Iris pigment epithelial cell (primary cell): Measurements from ENCODE around the gene NR2C2.

Experiments
- DNase-seq: peaks from one replicate; pipeline ENCODE4 v3.0.0-alpha.2; 2011; ENCODE audit warnings: low read depth

Gene NR2C2

GRCh38 chr3:14921811-14922705 is 25.3 kb upstream of the NR2C2 start:
- DNase-seq: peak; percentile 6

GRCh38 chr3:14922863-14923262 is 24.5 kb upstream of the NR2C2 start:
- DNase-seq: no peak

- no peak for DNase-seq
These were observed 23.9 kb upstream of the NR2C2 start for GRCh38 chr3:14923476-14923875.

GRCh38 chr3:14925729-14926591 is 21.4 kb upstream of the NR2C2 start:
- peak; percentile 73 for DNase-seq

- no peak for DNase-seq
These were observed 20.8 kb upstream of the NR2C2 start for GRCh38 chr3:14926592-14926991.

GRCh38 chr3:14927308-14927707 is 20.1 kb upstream of the NR2C2 start:
- DNase-seq: no peak

GRCh38 chr3:14929310-14930074 is 17.9 kb upstream of the NR2C2 start:
- DNase-seq: no peak

GRCh38 chr3:14933820-14934425 is 13.5 kb upstream of the NR2C2 start:
- no peak for DNase-seq

GRCh38 chr3:14935592-14936345 is 11.6 kb upstream of the NR2C2 start:
- no peak for DNase-seq

GRCh38 chr3:14938954-14939353 is 8.4 kb upstream of the NR2C2 start:
- DNase-seq: no peak

GRCh38 chr3:14941871-14942270 is 5.5 kb upstream of the NR2C2 start:
- no peak for DNase-seq

- DNase-seq: no peak
These were observed 4.3 kb upstream of the NR2C2 start for GRCh38 chr3:14943042-14943441.

GRCh38 chr3:14946236-14946635 is 1.1 kb upstream of the NR2C2 start:
- DNase-seq: no peak

- no peak for DNase-seq
These were observed 664 bp upstream of the NR2C2 start for GRCh38 chr3:14946739-14947099.

- DNase-seq: peak; percentile 95
These were observed 664 bp downstream of the NR2C2 start for GRCh38 chr3:14947886-14948608.

GRCh38 chr3:14948609-14949038 is 1.2 kb downstream of the NR2C2 start:
- peak; percentile 22 for DNase-seq

- DNase-seq: no peak
These were observed 1.7 kb downstream of the NR2C2 start for GRCh38 chr3:14949126-14949525.

- no peak for DNase-seq
These were observed 2.9 kb downstream of the NR2C2 start for GRCh38 chr3:14950274-14950673.

- DNase-seq: no peak
These were observed 9.8 kb downstream of the NR2C2 start for GRCh38 chr3:14957153-14957552.

- peak; percentile 5 for DNase-seq
These were observed 10.5 kb downstream of the NR2C2 start for GRCh38 chr3:14957925-14958324.
